Measurements from ENCODE around the gene TLL1.

TLL1 gene

GRCh38 chr4:165872461-165873297 is at the start of gene TLL1:
Gene TLL1, plus strand, starts transcription at chr4:165873237. Its CDS starts 668 bp downstream, at chr4:165873905.
- peak; percentile 19 for DNase-seq

GRCh38 chr4:165826166-165826565 is 46.9 kb upstream of the TLL1 start:
- DNase-seq: no peak

GRCh38 chr4:165827018-165827417 is 46.0 kb upstream of the TLL1 start:
- DNase-seq: no peak

- DNase-seq: no peak
Observed at GRCh38 chr4:165828928-165829327, 44.1 kb upstream of the TLL1 start.

GRCh38 chr4:165834116-165834515 is 38.9 kb upstream of the TLL1 start:
- DNase-seq: no peak

GRCh38 chr4:165838575-165838974 is 34.5 kb upstream of the TLL1 start:
- no peak for DNase-seq

- no peak for DNase-seq
Observed at GRCh38 chr4:165839615-165840333, 33.3 kb upstream of the TLL1 start.

GRCh38 chr4:165842684-165843083 is 30.4 kb upstream of the TLL1 start:
- DNase-seq: no peak

- no peak for DNase-seq
Observed at GRCh38 chr4:165844161-165844560, 28.9 kb upstream of the TLL1 start.

GRCh38 chr4:165851256-165851655 is 21.8 kb upstream of the TLL1 start:
- peak; percentile 18 for DNase-seq

- DNase-seq: no peak
Observed at GRCh38 chr4:165855191-165855590, 17.8 kb upstream of the TLL1 start.

GRCh38 chr4:165861363-165861762 is 11.7 kb upstream of the TLL1 start:
- DNase-seq: no peak

- no peak for DNase-seq
Observed at GRCh38 chr4:165864271-165864670, 8.8 kb upstream of the TLL1 start.

- DNase-seq: no peak
Observed at GRCh38 chr4:165866019-165866650, 6.9 kb upstream of the TLL1 start.

- no peak for DNase-seq
Observed at GRCh38 chr4:165867961-165868360, 5.1 kb upstream of the TLL1 start.

GRCh38 chr4:165873298-165874071 is 448 bp downstream of the TLL1 start:
- DNase-seq: peak; percentile 18

GRCh38 chr4:165874072-165874790 is 1.2 kb downstream of the TLL1 start:
- peak; percentile 5 for DNase-seq

- DNase-seq: peak; percentile 11
Observed at GRCh38 chr4:165874791-165875371, 1.8 kb downstream of the TLL1 start.

GRCh38 chr4:165875446-165875845 is 2.4 kb downstream of the TLL1 start:
- no peak for DNase-seq

- DNase-seq: peak; percentile 71
Observed at GRCh38 chr4:165877286-165877685, 4.2 kb downstream of the TLL1 start.

- peak; percentile 66 for DNase-seq
Observed at GRCh38 chr4:165879641-165880040, 6.6 kb downstream of the TLL1 start.

GRCh38 chr4:165894159-165894558 is 21.1 kb downstream of the TLL1 start:
- DNase-seq: no peak
